Brain microvascular endothelial cell (primary cell): ENCODE measurements around the gene RYK.

Source experiments
- DNase-seq: peaks from one replicate; pipeline ENCODE4 v3.0.0-alpha.2; 2020
- H3K27ac ChIP-seq: fragments of 250-450 bp; sonication (Bioruptor Pico); 2 replicates; pipeline ENCODE4 v1.5.1; 2020; ENCODE audit warnings: mild to moderate bottlenecking, moderate library complexity
- H3K27me3 ChIP-seq: fragments of 250-450 bp; sonication (Bioruptor Pico); replicated peaks from 2 replicates; pipeline ENCODE4 v1.5.1; 2020; ENCODE audit warnings: mild to moderate bottlenecking
- H3K36me3 ChIP-seq: fragments of 250-450 bp; sonication (Bioruptor Pico); replicated peaks from 2 replicates; pipeline ENCODE4 v1.5.1; 2020; ENCODE audit warnings: mild to moderate bottlenecking
- H3K4me3 ChIP-seq: 2 replicates; pipeline ENCODE4 v1.5.1; 2011; ENCODE audit warnings: low read depth, mild to moderate bottlenecking, control low read depth, low read length, moderate library complexity
- CTCF ChIP-seq: IDR thresholded peaks from 2 replicates; pipeline ENCODE4 v1.5.1; 2011; ENCODE audit warnings: low read depth, mild to moderate bottlenecking, moderate library complexity, low read length, control low read depth, inconsistent platforms; ENCODE audit errors: missing control alignments
- in situ Hi-C: cut with HindIII; loops from 2 replicates; pipeline ENCODE4 v1.10.0; 2017; ENCODE audit warnings: low sequenced_read_pairs, low pct_ligation_motif_present

RYK gene

DNA sequence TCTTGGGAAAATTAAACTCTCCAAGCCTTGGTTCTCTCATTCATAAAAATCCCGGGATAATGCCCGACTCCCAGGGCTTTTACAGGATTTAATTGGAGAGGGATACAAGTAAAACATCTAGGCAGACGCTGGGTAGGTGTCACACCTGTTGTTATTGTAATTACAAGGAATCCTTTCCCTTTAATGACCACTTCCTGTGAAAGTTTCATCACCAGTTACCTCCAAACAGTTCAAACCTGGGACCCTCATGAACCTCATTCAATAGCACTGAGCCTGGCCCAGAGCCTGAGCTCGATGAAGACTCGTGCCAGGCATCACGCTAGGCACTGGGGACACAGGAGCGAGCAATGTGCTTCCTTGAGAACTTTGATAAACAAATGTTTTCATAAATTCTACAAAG is 2.1 kb upstream of the RYK start:
- Histone ChIP-seq H3K4me3 (no peak overlapping the region), H3K27me3 (no peaks in the 10 kb centered on the region), H3K36me3 (no peaks in the 10 kb centered on the region), H3K27ac (no peak overlapping the region)
- DNase-seq = no peak
- TF ChIP-seq CTCF = no peak
- in situ Hi-C loops = no loop called here

DNA sequence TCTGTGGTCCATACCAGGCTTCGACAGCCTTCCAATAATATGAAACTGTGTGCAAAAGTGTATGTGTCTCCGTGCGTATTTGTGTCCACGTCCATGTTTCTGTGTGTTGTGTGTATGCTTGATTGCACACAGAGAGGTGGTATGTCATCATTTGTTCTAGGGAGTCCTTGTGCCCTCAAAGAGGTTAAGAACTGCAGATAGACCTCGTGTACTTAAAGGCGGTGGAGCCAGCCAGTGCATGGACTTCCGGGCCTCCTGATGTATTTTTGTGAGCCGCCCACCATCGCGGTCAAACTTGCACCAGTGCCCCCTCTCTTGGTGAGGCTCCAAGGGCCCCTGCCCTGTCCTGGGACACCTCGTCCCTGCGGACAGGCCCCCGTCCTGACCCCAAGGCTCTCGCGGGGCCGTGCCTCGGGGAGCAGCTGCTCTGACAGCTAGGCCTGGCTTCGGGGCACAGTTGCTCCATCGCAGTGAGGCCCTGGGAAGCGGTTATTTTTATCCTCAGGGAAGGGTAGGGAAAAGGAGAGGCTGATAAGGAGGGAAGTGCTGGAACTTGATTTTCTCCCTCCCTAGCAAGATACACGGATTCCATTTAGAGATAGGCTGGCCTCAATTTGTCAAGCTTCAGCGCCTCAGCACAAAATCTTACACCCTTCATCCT is 1.2 kb upstream of the RYK start:
- no peak overlapping the region for H3K27ac ChIP-seq
- H3K36me3 ChIP-seq = no peaks in the 10 kb centered on the region
- no peak overlapping the region for H3K4me3 ChIP-seq
- in situ Hi-C loops = no loop called here
- no peak for TF ChIP-seq CTCF
- H3K27me3 ChIP-seq = no peaks in the 10 kb centered on the region
- DNase-seq = no peak

DNA sequence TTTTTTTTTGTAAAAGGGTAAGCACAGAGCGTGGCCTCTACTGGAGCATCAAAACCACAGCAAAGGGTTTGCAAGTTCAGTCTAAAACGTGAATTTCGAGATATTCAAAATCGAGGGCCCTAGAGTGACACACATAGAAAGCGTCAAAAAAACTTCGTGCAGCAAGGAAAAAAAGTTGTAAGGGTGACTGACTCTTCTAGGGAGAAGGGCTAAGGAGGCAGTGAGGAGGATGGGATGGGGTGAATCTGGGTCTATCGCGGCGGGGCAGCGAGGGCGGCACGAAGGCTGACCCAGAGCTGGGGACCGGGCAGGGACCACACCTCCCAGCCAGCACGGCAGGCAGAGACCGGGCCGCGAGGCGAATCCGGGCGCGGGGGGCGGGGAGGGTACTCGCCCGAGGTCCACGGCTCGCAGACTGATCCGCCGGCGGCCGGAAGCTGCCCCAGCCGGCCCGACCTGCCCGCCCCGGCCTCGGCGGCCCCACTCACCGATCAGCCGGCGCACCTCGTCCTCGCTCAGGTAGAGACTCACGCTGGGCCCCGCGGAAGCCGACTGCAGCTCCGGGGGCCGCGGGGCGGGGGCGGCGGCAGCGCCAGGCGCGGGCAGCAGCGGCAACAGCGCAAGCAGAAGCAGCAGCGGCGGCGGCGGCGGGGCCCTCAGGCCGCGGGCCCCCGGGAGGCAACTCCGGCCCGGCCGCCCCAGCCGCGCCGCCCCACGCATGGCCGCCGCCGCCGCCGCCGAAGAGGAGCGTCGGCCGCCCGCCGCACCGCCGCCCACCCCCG is 533 bp downstream of the RYK start:
- Histone ChIP-seq H3K36me3 (no peaks in the 10 kb centered on the region), H3K27me3 (no peaks in the 10 kb centered on the region), H3K4me3 (peak overlapping the region; percentile 78), H3K27ac (peak overlapping the region; percentile 81)
- no peak for TF ChIP-seq CTCF
- peak; percentile 24 for DNase-seq
- in situ Hi-C loops = loop anchor here (25.0 kb wide), 1 partner anchor 237 kb away; the partner anchor contains the start of genes ANAPC13 and CEP63

GRCh38 chr3:134249296-134249841 is 1.3 kb downstream of the RYK start:
- no peaks in the 10 kb centered on the region for H3K36me3 ChIP-seq
- H3K27me3 ChIP-seq = no peaks in the 10 kb centered on the region
- in situ Hi-C loops = loop anchor here (25.0 kb wide), 1 partner anchor 238 kb away; the partner anchor contains the start of genes ANAPC13 and CEP63
- DNase-seq = no peak
- no peak for TF ChIP-seq CTCF
- no peak overlapping the region for H3K27ac ChIP-seq
- H3K4me3 ChIP-seq = peak overlapping the region; percentile 78

DNA sequence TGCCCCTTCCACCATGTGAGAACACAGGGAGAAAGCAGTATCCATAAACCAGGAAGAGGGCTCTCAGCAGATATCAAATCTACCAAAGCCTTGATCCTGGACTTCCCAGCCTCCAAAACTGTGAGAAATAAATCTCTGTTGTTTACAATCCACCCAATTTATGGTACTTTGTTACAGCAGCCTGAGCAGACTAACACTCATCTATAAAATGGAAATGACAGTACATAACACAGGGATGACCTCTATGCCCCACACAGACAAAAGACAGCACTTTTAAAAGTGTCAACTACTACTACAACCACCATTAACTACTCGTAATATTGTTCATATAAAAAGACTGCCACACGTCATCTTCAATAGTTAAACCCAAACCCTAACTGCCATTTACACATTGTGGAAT is 5.7 kb downstream of the RYK start:
- no peak for TF ChIP-seq CTCF
- Histone ChIP-seq H3K4me3 (no peak overlapping the region), H3K27ac (no peak overlapping the region), H3K36me3 (no peaks in the 10 kb centered on the region), H3K27me3 (no peaks in the 10 kb centered on the region)
- DNase-seq = no peak
- in situ Hi-C loops = loop anchor here (25.0 kb wide), 1 partner anchor 242 kb away; the partner anchor contains the start of genes ANAPC13 and CEP63
